DOHH2 (cell line): ENCODE results near the gene ACLY.
"Not testable (repeated sequence)": the region's sequence is repeated elsewhere in the genome, so short reads cannot be mapped to it uniquely, and the experiment has no call there.

Experiments
- H3F3A ChIP-seq: fragments of 200-600 bp; sonication (generic), shearing (Covaris generic); 2 replicates; pipeline ENCODE4 v1.6.0; 2016; ENCODE audit warnings: antibody characterized with exemption, mild to moderate bottlenecking; ENCODE audit not compliant: control insufficient read depth, insufficient read depth
- H3K27ac ChIP-seq: fragments of 200-600 bp; sonication (generic); 2 replicates; pipeline ENCODE4 v1.5.1; 2014; ENCODE audit warnings: low read depth, mild to moderate bottlenecking, low read length, moderate library complexity
- H3K27me3 ChIP-seq: fragments of 200-600 bp; sonication (generic); 2 replicates; pipeline ENCODE4 v1.6.1; 2014; ENCODE audit warnings: mild to moderate bottlenecking, low read length, mixed read lengths; ENCODE audit not compliant: control insufficient read depth
- H3K36me3 ChIP-seq: fragments of 200-600 bp; sonication (generic); 2 replicates; pipeline ENCODE4 v1.6.1; 2014; ENCODE audit warnings: mild to moderate bottlenecking, low read length, moderate library complexity, mixed read lengths; ENCODE audit not compliant: control insufficient read depth
- H3K4me1 ChIP-seq: fragments of 200-600 bp; sonication (generic); 2 replicates; pipeline ENCODE4 v1.6.1; 2014; ENCODE audit warnings: mild to moderate bottlenecking, low read length, mixed read lengths; ENCODE audit not compliant: control insufficient read depth
- H3K4me2 ChIP-seq: fragments of 200-600 bp; sonication (generic); 2 replicates; pipeline ENCODE4 v1.6.0; 2014; ENCODE audit warnings: mild to moderate bottlenecking, low read length, moderate library complexity
- H3K4me3 ChIP-seq: fragments of 200-600 bp; sonication (generic); 2 replicates; pipeline ENCODE4 v1.5.1; 2014; ENCODE audit warnings: mild to moderate bottlenecking, low read length, mixed read lengths
- H3K79me2 ChIP-seq: fragments of 200-600 bp; sonication (generic); 2 replicates; pipeline ENCODE4 v1.6.1; 2014; ENCODE audit warnings: mild to moderate bottlenecking, low read length, mixed read lengths; ENCODE audit not compliant: control insufficient read depth
- H3K9me2 ChIP-seq: fragments of 200-600 bp; sonication (generic); replicated peaks from 2 replicates; pipeline ENCODE4 v1.6.1; 2014; ENCODE audit warnings: mild to moderate bottlenecking, low read length, mixed read lengths; ENCODE audit not compliant: control insufficient read depth
- H3K9me3 ChIP-seq: fragments of 200-600 bp; sonication (generic); 2 replicates; pipeline ENCODE4 v1.6.1; 2014; ENCODE audit warnings: antibody characterized with exemption, low read length, mixed read lengths; ENCODE audit not compliant: control insufficient read depth, insufficient read depth
- H4K20me1 ChIP-seq: fragments of 200-600 bp; sonication (generic); 2 replicates; pipeline ENCODE4 v1.6.0; 2014; ENCODE audit warnings: low read depth, mild to moderate bottlenecking, antibody characterized with exemption, low read length, moderate library complexity; ENCODE audit not compliant: control insufficient read depth, insufficient read depth
- EZH2phosphoT487 ChIP-seq: fragments of 200-600 bp; sonication (generic); IDR thresholded peaks from 2 replicates; pipeline ENCODE4 v1.6.1; 2017; ENCODE audit warnings: borderline replicate concordance, mild to moderate bottlenecking, antibody characterized with exemption, low read length, moderate library complexity, mixed read lengths
- TF ChIP-seq, protein P1 (sequence below): fragments of 200-600 bp; sonication (generic); IDR thresholded peaks from one replicate; pipeline ENCODE4 v1.5.1; 2014; ENCODE audit warnings: antibody characterized with exemption, mild to moderate bottlenecking, low read depth, low read length; ENCODE audit not compliant: poor library complexity, severe bottlenecking

The ACLY gene

DNA sequence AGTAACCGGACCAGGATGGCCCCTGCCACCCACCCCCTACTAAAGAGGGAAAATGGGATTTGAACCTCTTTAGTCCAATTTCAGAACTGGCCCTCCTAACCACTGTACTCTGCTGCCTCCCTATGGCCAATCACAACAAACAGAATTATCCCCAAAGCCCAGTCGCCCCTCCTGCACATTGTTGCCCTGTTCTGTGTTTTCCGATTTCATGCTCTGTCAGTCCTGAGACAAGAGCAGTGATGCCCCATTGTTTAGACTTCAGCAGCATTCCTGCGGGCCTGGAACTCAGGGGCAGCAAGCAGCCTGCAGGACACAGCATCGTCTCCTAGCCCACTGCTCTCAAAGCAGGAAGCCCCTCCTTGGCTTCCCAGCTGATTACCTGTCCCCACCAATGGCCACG is 33.0 kb downstream of the ACLY start:
- Histone ChIP-seq H3K9me2 (no peaks in the 10 kb centered on the region), H3K4me1 (no peaks in the 10 kb centered on the region), H4K20me1 (0 out of 2 replicates have a peak, but pooled peaks cover 6% of the 10 kb centered on the region), H3K36me3 (peaks cover 87% of the 10 kb centered on the region), H3F3A (no peaks in the 10 kb centered on the region), H3K27ac (no peak overlapping the region), H3K27me3 (no peaks in the 10 kb centered on the region), H3K79me2 (no peaks in the 10 kb centered on the region; the same call in 1 of the 2 replicates), H3K4me2 (no peak overlapping the region), H3K9me3 (no peaks in the 10 kb centered on the region), H3K4me3 (no peak overlapping the region)
- TF ChIP-seq EZH2phosphoT487, result no peak
- TF ChIP-seq, protein P1, sequence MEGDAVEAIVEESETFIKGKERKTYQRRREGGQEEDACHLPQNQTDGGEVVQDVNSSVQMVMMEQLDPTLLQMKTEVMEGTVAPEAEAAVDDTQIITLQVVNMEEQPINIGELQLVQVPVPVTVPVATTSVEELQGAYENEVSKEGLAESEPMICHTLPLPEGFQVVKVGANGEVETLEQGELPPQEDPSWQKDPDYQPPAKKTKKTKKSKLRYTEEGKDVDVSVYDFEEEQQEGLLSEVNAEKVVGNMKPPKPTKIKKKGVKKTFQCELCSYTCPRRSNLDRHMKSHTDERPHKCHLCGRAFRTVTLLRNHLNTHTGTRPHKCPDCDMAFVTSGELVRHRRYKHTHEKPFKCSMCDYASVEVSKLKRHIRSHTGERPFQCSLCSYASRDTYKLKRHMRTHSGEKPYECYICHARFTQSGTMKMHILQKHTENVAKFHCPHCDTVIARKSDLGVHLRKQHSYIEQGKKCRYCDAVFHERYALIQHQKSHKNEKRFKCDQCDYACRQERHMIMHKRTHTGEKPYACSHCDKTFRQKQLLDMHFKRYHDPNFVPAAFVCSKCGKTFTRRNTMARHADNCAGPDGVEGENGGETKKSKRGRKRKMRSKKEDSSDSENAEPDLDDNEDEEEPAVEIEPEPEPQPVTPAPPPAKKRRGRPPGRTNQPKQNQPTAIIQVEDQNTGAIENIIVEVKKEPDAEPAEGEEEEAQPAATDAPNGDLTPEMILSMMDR, result peak; percentile 40

DNA sequence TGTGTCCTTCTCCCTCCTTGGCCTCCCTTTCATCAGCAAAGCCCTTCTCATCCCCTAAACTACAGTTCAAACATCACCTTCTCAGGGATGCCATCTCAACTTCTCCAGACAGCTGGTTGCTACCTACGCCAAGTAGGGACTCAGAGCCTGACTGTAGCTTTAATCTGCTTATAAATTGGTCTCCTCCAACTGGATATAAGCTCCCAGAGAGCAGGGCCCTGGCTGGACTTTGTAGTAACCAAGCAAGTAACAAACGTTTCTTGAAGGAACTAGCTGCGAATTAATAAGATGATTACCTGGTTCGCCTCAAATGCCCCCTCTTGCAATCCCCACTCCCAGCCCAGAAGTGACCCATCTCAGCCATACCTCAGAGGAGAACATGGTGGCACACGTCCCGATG is 36.0 kb downstream of the ACLY start:
- H3F3A ChIP-seq, result no peaks in the 10 kb centered on the region
- H3K9me2 ChIP-seq, result no peaks in the 10 kb centered on the region
- no peak overlapping the region for H3K4me2 ChIP-seq
- no peaks in the 10 kb centered on the region for H3K4me1 ChIP-seq
- H4K20me1 ChIP-seq, result 0 out of 2 replicates have a peak, but pooled peaks cover 9% of the 10 kb centered on the region
- H3K9me3 ChIP-seq, result no peaks in the 10 kb centered on the region
- peaks cover 2% of the 10 kb centered on the region; the same call in 1 of the 2 replicates for H3K79me2 ChIP-seq
- no peak overlapping the region for H3K4me3 ChIP-seq
- peaks cover 91% of the 10 kb centered on the region for H3K36me3 ChIP-seq
- H3K27ac ChIP-seq, result no peak overlapping the region
- TF ChIP-seq EZH2phosphoT487, result no peak
- TF ChIP-seq, protein P1, result no peak
- H3K27me3 ChIP-seq, result no peaks in the 10 kb centered on the region

DNA sequence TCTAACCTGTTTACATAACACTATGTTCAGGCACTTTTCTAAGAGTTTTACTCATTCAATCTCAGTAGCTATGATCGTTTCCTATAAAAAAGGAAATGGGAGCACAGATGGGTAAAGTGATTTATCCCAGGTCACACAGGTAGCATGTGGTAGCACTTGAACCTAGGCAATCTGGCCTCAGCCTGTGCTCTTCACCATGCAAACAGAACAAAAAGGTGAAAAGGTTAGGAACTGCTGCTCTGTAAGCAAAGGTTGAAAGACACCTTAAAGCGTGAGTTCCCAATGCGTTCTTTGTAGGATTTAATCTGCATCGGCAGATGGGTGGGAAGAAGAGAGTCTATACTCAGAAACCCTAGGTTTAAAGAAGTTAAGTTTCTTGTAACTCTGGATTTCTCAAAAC is 38.6 kb downstream of the ACLY start:
- no peak overlapping the region for H3K4me2 ChIP-seq
- H3K27me3 ChIP-seq, result no peaks in the 10 kb centered on the region
- H3K79me2 ChIP-seq, result 0 out of 2 replicates have a peak, but pooled peaks cover 2% of the 10 kb centered on the region
- H4K20me1 ChIP-seq, result 0 out of 2 replicates have a peak, but pooled peaks cover 3% of the 10 kb centered on the region
- no peak overlapping the region for H3K27ac ChIP-seq
- H3K4me1 ChIP-seq, result no peaks in the 10 kb centered on the region
- TF ChIP-seq EZH2phosphoT487, result no peak
- no peak overlapping the region for H3K4me3 ChIP-seq
- no peaks in the 10 kb centered on the region for H3K9me2 ChIP-seq
- H3K9me3 ChIP-seq, result no peaks in the 10 kb centered on the region
- H3F3A ChIP-seq, result no peaks in the 10 kb centered on the region
- H3K36me3 ChIP-seq, result peaks cover 68% of the 10 kb centered on the region

DNA sequence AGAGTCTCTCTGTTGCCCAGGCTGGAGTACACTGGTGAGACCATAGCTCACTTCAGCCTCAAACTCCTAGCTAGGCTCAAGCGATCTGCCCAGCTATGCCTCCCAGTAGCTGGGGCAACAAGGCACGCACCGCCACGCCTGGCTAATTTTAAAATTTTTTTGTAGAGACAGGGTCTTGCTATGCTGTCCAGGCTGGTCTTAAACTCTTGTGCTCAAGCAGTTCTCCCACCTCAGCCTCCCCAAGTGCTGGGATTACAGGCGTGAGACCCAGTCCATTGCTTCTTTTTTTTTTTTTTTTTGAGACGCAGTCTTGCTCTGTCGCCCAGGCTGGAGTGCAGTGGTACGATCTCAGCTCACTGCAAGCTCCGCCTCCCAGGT is 44.5 kb downstream of the ACLY start:
- H3K36me3 ChIP-seq, result peaks cover 66% of the 10 kb centered on the region
- H3K9me2 ChIP-seq, H3K4me2 ChIP-seq, H3F3A ChIP-seq, H3K27me3 ChIP-seq, H4K20me1 ChIP-seq, H3K9me3 ChIP-seq, H3K4me1 ChIP-seq, H3K79me2 ChIP-seq, H3K4me3 ChIP-seq, H3K27ac ChIP-seq: not testable (repeated sequence)
